Left lung (tissue), 14 donors: ENCODE results near the gene CYGB. TPM values are rescaled to one million over a fixed set of nuclear protein-coding genes. Genes with fewer than 3 reads are reported as not detected.

ENCODE experiments used
- ATAC-seq: fragments of 200-7000 bp; cut with Tn5 transposase; one replicate; pipeline ENCODE4 v1.9.1; 2020; ENCODE audit warnings: moderate library complexity
- DNase-seq, 4 donors: peaks; one replicate each; pipeline ENCODE4 v3.0.0-alpha.2; 2013 to 2020
- H3K27ac ChIP-seq, 2 donors: fragments of 200-600 bp; sonication (generic) in 1 of 2; one replicate each; pipeline versions ENCODE4 v1.5.0 to v1.8.0; 2020 to 2021
- H3K27me3 ChIP-seq, 2 donors: fragments of 200-600 bp; sonication (generic) in 1 of 2; one replicate each; pipeline versions ENCODE4 v1.5.0 to v1.8.0; 2020 to 2021
- H3K36me3 ChIP-seq, 2 donors: fragments of 200-600 bp; sonication (generic) in 1 of 2; one replicate each; pipeline versions ENCODE4 v1.5.0 to v1.8.0; 2020 to 2021
- H3K4me1 ChIP-seq, 2 donors: fragments of 200-600 bp; one replicate each; pipeline ENCODE4 v1.8.0; 2021
- H3K4me3 ChIP-seq, 2 donors: fragments of 200-600 bp; sonication (generic) in 1 of 2; one replicate each; pipeline versions ENCODE4 v1.5.0 to v1.8.0; 2020 to 2021; ENCODE audit warnings: mild to moderate bottlenecking in 1 of 2
- H3K9me3 ChIP-seq, 2 donors: fragments of 200-600 bp; sonication (generic) in 1 of 2; one replicate each; pipeline versions ENCODE4 v1.5.0 to v1.8.0; 2020 to 2021
- CTCF ChIP-seq, 2 donors: fragments of 200-600 bp; sonication (generic) in 1 of 2; IDR thresholded peaks; one replicate each; pipeline versions ENCODE4 v1.5.0 to v1.8.0; 2021; ENCODE audit warnings: antibody characterized with exemption in 2 of 2
- intact Hi-C, 2 donors: fragments of 100-400 bp; cut with DNase I; formaldehyde crosslinking; loops; one replicate each; pipeline versions ENCODE4 v1.11.2 to v1.14.2; 2022
- long read RNA-seq, 12 donors: library from polyadenylated mRNA in 2 of 12; unstranded in 2 of 12; transcript quantifications; one replicate each; pipeline ENCODE4 v2.0.0 and lab custom pipeline, GENCODE V29; 2019 to 2026
- polyA plus RNA-seq, 6 donors: library from polyadenylated mRNA; unstranded; fragments of 120-200 nt; gene quantifications; one replicate each; pipeline ENCODE4 v1.2.1, GENCODE V29; 2013; ENCODE audit not compliant: insufficient read length in 6 of 6
- total RNA-seq, 2 donors: library from RNA; stranded (reverse); fragmentation: NEBNext Ultra II Directional; extraction: Animal tissue kit (Norgen Biotek cat#: 25700); gene quantifications; one replicate each; pipeline ENCODE4 v1.2.1, GENCODE V29; 2021
- donor health status: DM: no; HTN: yes; CAD: no.
- donor health status: DM: no; HTN: no; CAD: no.

The CYGB gene
- total RNA-seq = 10 to 100 TPM; 10.2 to 13.7 TPM
- polyA plus RNA-seq = 10 to 100 TPM; 17.5 to 37.1 (median 28.4) TPM
- long read RNA-seq, donor 1, transcript CYGB-201 (4 exons, 2,158 nt) = major isoform, 22 of 23 reads
- long read RNA-seq, donor 1, partial matches to known transcripts = 0 of 23 reads
- long read RNA-seq, donor 1, other reads (novel, unspliced or antisense) = 0 of 23 reads
- long read RNA-seq, donor 2, transcript CYGB-201 (4 exons, 2,158 nt) = major isoform, 11 of 11 reads
- long read RNA-seq, donor 2, partial matches to known transcripts = 0 of 11 reads
- long read RNA-seq, donor 2, other reads (novel, unspliced or antisense) = 0 of 11 reads
- long read RNA-seq, donor 3, transcript CYGB-201 (4 exons, 2,158 nt) = major isoform, 14 of 14 reads
- long read RNA-seq, donor 3, partial matches to known transcripts = 0 of 14 reads
- long read RNA-seq, donor 3, other reads (novel, unspliced or antisense) = 0 of 14 reads
- long read RNA-seq, donor 4, partial matches to known transcripts = 0 of 1 reads
- long read RNA-seq, donor 4, other reads (novel, unspliced or antisense) = 0 of 1 reads
- long read RNA-seq, donor 5, transcript CYGB-201 (4 exons, 2,158 nt) = major isoform, 21 of 21 reads
- long read RNA-seq, donor 5, partial matches to known transcripts = 0 of 21 reads
- long read RNA-seq, donor 5, other reads (novel, unspliced or antisense) = 0 of 21 reads
- long read RNA-seq, donor 6, transcript CYGB-201 (4 exons, 2,158 nt) = major isoform, 21 of 21 reads
- long read RNA-seq, donor 6, partial matches to known transcripts = 0 of 21 reads
- long read RNA-seq, donor 6, other reads (novel, unspliced or antisense) = 0 of 21 reads
- long read RNA-seq, donor 7, transcript CYGB-201 (4 exons, 2,158 nt) = major isoform, 5 of 6 reads
- long read RNA-seq, donor 7, partial matches to known transcripts = 0 of 6 reads
- long read RNA-seq, donor 7, other reads (novel, unspliced or antisense) = 0 of 6 reads
- long read RNA-seq, donor 8, transcript CYGB-201 (4 exons, 2,158 nt) = major isoform, 14 of 14 reads
- long read RNA-seq, donor 8, partial matches to known transcripts = 0 of 14 reads
- long read RNA-seq, donor 8, other reads (novel, unspliced or antisense) = 0 of 14 reads
- long read RNA-seq, donor 9 = 0 reads
- long read RNA-seq, donor 10 = 0 reads
- long read RNA-seq, donor 11 = 0 reads
- long read RNA-seq, donor 12, transcript CYGB-201 (4 exons, 2,158 nt) = major isoform, 16 of 17 reads
- long read RNA-seq, donor 12, partial matches to known transcripts = 0 of 17 reads
- long read RNA-seq, donor 12, other reads (novel, unspliced or antisense) = 0 of 17 reads

- Histone ChIP-seq H3K27ac (peak within 1 kb of the TSS in 1 of 2 donors; percentile 33), H3K9me3 (no peaks in the 10 kb centered on the region), H3K27me3 (peaks cover 10 to 49% of the 10 kb centered on the region in 2 donors), H3K36me3 (no peaks in the 10 kb centered on the region), H3K4me3 (peak within 1 kb of the TSS; percentile 21 to 33), H3K4me1 (peaks cover 11 to 40% of the 10 kb centered on the region in 2 donors)
- no peak for TF ChIP-seq CTCF (IDR thresholded peaks at IDR 0.05)
- intact Hi-C loops = no loop called here
- peak; percentile 3 for ATAC-seq
- DNase-seq = peak in 1 of 4 donors; percentile 80
These were observed at the start of gene CYGB for GRCh38 chr17:76537578-76538280. Gene CYGB (minus strand): TSS chr17:76537709. CDS start chr17:76537542, 167 bp downstream.

DNA sequence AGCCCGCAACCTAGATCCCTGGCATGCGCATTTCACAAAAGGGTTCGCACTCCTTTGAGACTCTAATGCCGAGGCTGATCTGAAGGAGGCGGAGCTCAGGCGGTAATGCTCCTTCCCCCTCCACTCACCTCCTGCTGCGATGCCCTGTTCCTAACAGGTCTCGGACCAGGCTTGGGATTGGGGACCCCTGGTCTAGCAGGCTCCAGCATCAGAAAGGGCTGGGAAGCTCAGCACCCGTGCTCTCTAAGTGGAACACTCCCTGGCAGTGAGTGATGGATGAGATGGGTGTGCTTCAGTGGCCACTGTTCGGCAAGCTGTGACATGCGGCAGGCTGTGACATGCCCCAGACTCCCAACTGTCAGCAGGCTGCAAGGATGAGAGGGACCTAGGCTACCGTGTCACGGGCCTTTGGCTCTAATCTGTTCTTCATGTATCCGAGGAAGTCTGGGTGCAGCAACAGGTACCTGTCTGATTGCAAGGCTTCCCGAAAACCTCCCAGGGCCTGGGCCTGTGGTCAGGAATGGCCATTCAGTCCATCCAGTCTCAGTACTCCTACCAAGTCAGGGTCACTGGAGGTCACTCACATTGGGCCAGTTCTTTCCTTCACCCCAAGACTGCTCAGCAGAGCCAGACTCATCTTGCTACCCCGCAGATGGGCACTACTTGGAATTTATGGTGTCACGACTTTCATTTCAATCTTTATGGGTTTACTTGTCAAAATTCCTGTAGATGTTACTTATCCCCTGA lies 49.4 kb upstream of the CYGB start:
- ATAC-seq (no peak), DNase-seq (no peak)
- H3K4me3 ChIP-seq = no peak overlapping the region
- H3K27me3 ChIP-seq = peaks cover 6 to 42% of the 10 kb centered on the region in 2 donors
- no peaks in the 10 kb centered on the region for H3K9me3 ChIP-seq
- intact Hi-C loops = no loop called here
- H3K27ac ChIP-seq = no peak overlapping the region
- H3K36me3 ChIP-seq = no peaks in the 10 kb centered on the region
- H3K4me1 ChIP-seq = peaks cover 3 to 30% of the 10 kb centered on the region in 2 donors
- TF ChIP-seq CTCF (IDR thresholded peaks at IDR 0.05) = no peak

DNA sequence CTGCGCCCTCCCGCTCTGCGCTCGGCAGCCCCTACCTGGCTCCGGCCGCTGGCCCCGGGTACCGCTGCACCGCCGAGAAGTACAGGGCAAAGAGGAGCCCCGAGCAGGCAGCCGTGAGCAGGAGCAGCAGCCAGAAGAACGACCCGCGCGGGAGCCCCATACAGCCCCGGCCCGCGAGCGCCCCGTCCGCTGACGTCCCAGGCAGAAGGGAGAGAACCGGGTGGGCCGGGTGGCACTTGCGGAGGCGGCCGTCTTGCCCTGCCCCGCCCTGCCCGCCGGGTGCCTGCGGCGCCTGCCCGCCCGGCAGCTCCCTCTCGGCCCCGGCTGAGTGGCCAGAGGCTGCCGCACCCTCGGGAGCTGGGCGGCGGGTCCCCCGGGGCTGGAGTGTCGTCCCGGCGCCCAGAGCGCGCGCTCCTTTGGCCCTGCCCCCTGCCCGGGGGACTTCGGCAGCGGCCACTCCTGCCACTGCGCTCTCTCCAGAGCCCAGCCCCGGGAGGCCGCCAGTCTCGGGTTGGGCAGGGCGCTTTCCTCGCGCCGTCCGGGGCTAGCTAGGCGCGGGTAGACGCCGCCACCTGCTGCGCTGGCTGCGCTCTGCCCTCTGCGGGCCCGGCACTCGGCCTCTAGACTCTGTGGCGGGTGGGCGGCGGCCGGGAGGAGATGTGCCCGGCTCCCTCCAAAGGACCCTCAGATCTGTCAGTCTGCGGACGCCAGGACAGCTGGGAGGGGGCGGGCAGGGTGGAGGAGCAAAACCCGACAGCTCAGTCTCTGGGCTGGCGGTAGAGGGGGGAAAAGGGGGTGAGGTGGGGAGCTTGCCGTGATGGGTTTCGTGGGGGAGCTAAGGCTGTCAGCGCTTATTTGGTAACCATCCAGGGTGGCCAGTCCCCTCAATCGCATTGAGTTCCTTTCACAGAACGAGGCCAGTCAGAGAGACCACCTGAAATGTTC lies 48.4 kb upstream of the CYGB start, which contains the start of gene ST6GALNAC2:
Gene ST6GALNAC2 (minus strand): TSS at position 212 of the 945 bp plus-strand sequence. CDS start 52 bp downstream, at position 160.
- peak; percentile 13 to 21 for TF ChIP-seq CTCF (IDR thresholded peaks at IDR 0.05)
- peak within 1 kb of the TSS; percentile 55 to 74 for H3K4me3 ChIP-seq
- H3K27ac ChIP-seq = peak within 1 kb of the TSS; percentile 75 to 82
- DNase-seq (peak; percentile 31 to 96 (median 80)), ATAC-seq (peak; percentile 92)
- H3K9me3 ChIP-seq = no peaks in the 10 kb centered on the region
- peaks cover 3 to 30% of the 10 kb centered on the region in 2 donors for H3K4me1 ChIP-seq
- H3K36me3 ChIP-seq = no peaks in the 10 kb centered on the region
- intact Hi-C loops = no loop called here
- H3K27me3 ChIP-seq = peaks cover 6 to 42% of the 10 kb centered on the region in 2 donors
